Left ventricle myocardium inferior (tissue), 1 donor: Measurements from ENCODE around the gene TPD52L1. TPM values are rescaled to one million over a fixed set of nuclear protein-coding genes. Genes with fewer than 3 reads are reported as not detected.

ENCODE experiments used
- DNase-seq: peaks from one replicate; pipeline ENCODE4 v3.0.0-alpha.2; 2020
- H3K27ac ChIP-seq: fragments of 200-600 bp; replicated peaks from 2 replicates; pipeline ENCODE4 v1.8.0; 2021
- H3K27me3 ChIP-seq: fragments of 200-600 bp; 2 replicates; pipeline ENCODE4 v1.8.0; 2021; ENCODE audit warnings: low read depth
- H3K36me3 ChIP-seq: fragments of 200-600 bp; 2 replicates; pipeline ENCODE4 v1.8.0; 2021
- H3K4me1 ChIP-seq: fragments of 200-600 bp; 2 replicates; pipeline ENCODE4 v1.8.0; 2021
- H3K4me3 ChIP-seq: fragments of 200-600 bp; 2 replicates; pipeline ENCODE4 v1.8.0; 2021; ENCODE audit warnings: mild to moderate bottlenecking, moderate library complexity
- H3K9me3 ChIP-seq: fragments of 200-600 bp; replicated peaks from 2 replicates; pipeline ENCODE4 v1.8.0; 2021
- CTCF ChIP-seq: fragments of 200-600 bp; IDR thresholded peaks from 2 replicates; pipeline ENCODE4 v1.8.0; 2021; ENCODE audit warnings: antibody characterized with exemption, mild to moderate bottlenecking, borderline replicate concordance
- intact Hi-C: fragments of 100-400 bp; cut with micrococcal nuclease; formaldehyde crosslinking; loops from one replicate; pipeline ENCODE4 v1.11.0; 2022
- long read RNA-seq: library from polyadenylated mRNA; unstranded; transcript quantifications from one replicate; pipeline ENCODE4 v2.0.0, GENCODE V29; 2021
- total RNA-seq: library from RNA; stranded (reverse); fragmentation: NEBNext Ultra II Directional; extraction: Animal tissue kit (Norgen Biotek cat#: 25700); gene quantifications from one replicate; pipeline ENCODE4 v1.2.1, GENCODE V29; 2021
- donor health status: DM: no; HTN: yes; CAD: no; lungs with severe emphysema.

Gene TPD52L1
- total RNA-seq, result 64.0 TPM
- long read RNA-seq, transcript TPD52L1-213 (7 exons, 2,356 nt), result minor isoform, 10 of 78 reads
- long read RNA-seq, transcript TPD52L1-203 (6 exons, 1,308 nt), result major isoform, 38 of 78 reads
- long read RNA-seq, transcript TPD52L1-202 (5 exons, 2,147 nt), result minor isoform, 7 of 78 reads
- long read RNA-seq, transcript TPD52L1-205 (4 exons, 581 nt), result minor isoform, 6 of 78 reads
- long read RNA-seq, partial matches to known transcripts, result 0 of 78 reads
- long read RNA-seq, other reads (novel, unspliced or antisense), result 15 of 78 reads

DNA sequence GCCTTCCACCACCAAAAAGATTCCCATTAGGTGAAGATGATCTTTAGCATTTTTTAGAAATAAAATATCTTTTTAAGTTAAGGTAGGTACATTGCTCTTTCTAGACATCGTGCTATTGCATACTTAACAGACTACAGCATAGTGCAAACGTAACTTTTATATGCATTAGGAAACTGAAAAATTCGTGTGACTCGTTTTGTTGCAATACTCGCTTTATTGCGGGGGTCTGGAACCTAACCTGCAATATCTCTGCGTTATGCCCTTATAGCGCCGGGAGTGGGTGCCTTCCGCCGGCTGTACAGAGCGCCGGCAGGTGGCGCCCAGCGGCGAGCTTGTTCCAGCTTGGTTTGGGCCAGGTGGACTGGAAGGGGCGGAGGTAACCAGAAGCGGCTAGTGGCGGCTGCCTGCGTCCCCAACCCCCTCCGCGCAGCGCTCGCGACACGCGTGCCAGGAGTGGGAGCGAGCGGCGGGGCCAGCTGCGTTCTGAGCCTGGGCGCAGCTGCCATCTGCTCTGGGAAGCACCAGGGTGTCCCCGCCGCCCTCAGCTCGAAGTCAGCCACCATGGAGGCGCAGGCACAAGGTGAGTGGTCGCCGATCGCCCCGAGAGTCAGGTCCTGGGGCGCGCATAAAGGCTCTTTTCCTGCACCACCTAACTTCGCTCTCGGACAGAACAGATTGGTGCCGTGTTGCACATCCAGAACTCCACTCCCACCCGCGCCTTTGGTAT, at the start of gene TPD52L1:
TSS of gene TPD52L1 (plus strand) at position 383 of the 727 bp plus-strand sequence. CDS start at position 562, 179 bp downstream.
- peak within 1 kb of the TSS; percentile 74 for H3K27ac ChIP-seq
- H3K4me3 ChIP-seq, result peak within 1 kb of the TSS; percentile 82
- no peaks in the 10 kb centered on the region for H3K27me3 ChIP-seq
- no peaks in the 10 kb centered on the region for H3K9me3 ChIP-seq
- peaks cover 39% of the 10 kb centered on the region for H3K4me1 ChIP-seq
- DNase-seq, result peak; percentile 81
- intact Hi-C loops, result loop anchor here (10.0 kb wide), 1 partner anchor 151 kb away; the partner anchor contains the start of gene HDDC2
- TF ChIP-seq CTCF, result peak; percentile 91
- no peaks in the 10 kb centered on the region for H3K36me3 ChIP-seq

DNA sequence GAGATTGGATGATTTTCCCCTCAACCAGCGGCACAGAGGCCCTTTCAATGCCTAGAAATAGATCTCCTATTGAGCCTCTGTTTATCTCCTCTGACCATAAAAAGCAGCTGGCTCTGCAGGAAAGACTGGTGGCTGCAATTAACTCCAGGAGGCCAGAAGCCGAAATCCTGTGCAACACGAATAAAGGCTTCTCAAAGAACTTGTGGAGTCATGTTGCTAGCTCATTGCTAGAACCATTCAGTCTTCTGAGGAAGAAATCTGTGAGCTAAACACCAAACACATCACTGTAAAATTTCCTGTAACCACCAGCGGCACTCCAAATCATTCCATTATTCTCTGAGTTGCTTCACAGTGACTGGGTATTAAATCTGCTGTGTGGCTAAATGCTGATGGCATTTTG, 49.1 kb upstream of the TPD52L1 start:
- TF ChIP-seq CTCF, result no peak
- no peak overlapping the region for H3K4me3 ChIP-seq
- peaks cover 14% of the 10 kb centered on the region for H3K4me1 ChIP-seq
- H3K36me3 ChIP-seq, result no peaks in the 10 kb centered on the region
- H3K27me3 ChIP-seq, result no peaks in the 10 kb centered on the region
- no peak for DNase-seq
- H3K9me3 ChIP-seq, result peaks cover 11% of the 10 kb centered on the region
- no peak overlapping the region for H3K27ac ChIP-seq
- intact Hi-C loops, result no loop called here

- H3K4me1 ChIP-seq, result peaks cover 8% of the 10 kb centered on the region
- H3K27me3 ChIP-seq, result no peaks in the 10 kb centered on the region
- H3K4me3 ChIP-seq, result no peak overlapping the region
- H3K9me3 ChIP-seq, result peaks cover 37% of the 10 kb centered on the region
- intact Hi-C loops, result no loop called here
- no peak for TF ChIP-seq CTCF
- no peak for DNase-seq
- no peak overlapping the region for H3K27ac ChIP-seq
- no peaks in the 10 kb centered on the region for H3K36me3 ChIP-seq
Measured at GRCh38 chr6:125107048-125107447, 46.5 kb upstream of the TPD52L1 start.

GRCh38 chr6:125107896-125108295, 45.7 kb upstream of the TPD52L1 start:
- peaks cover 43% of the 10 kb centered on the region for H3K9me3 ChIP-seq
- TF ChIP-seq CTCF, result no peak
- peaks cover 5% of the 10 kb centered on the region for H3K4me1 ChIP-seq
- no peaks in the 10 kb centered on the region for H3K36me3 ChIP-seq
- H3K27me3 ChIP-seq, result no peaks in the 10 kb centered on the region
- no peak overlapping the region for H3K4me3 ChIP-seq
- intact Hi-C loops, result no loop called here
- no peak overlapping the region for H3K27ac ChIP-seq
- no peak for DNase-seq

GRCh38 chr6:125110056-125110455, 43.5 kb upstream of the TPD52L1 start:
- TF ChIP-seq CTCF, result no peak

More at GRCh38 chr6:125110056-125110455, 43.5 kb upstream of the TPD52L1 start:
- no peak overlapping the region for H3K4me3 ChIP-seq
- no peak overlapping the region for H3K27ac ChIP-seq
- intact Hi-C loops, result no loop called here
- H3K36me3 ChIP-seq, result no peaks in the 10 kb centered on the region
- peaks cover 43% of the 10 kb centered on the region for H3K9me3 ChIP-seq
- H3K27me3 ChIP-seq, result no peaks in the 10 kb centered on the region
- H3K4me1 ChIP-seq, result no peaks in the 10 kb centered on the region
- DNase-seq, result no peak
